ENCODE measurements around the gene LSM7.

LSM7 gene

DNA sequence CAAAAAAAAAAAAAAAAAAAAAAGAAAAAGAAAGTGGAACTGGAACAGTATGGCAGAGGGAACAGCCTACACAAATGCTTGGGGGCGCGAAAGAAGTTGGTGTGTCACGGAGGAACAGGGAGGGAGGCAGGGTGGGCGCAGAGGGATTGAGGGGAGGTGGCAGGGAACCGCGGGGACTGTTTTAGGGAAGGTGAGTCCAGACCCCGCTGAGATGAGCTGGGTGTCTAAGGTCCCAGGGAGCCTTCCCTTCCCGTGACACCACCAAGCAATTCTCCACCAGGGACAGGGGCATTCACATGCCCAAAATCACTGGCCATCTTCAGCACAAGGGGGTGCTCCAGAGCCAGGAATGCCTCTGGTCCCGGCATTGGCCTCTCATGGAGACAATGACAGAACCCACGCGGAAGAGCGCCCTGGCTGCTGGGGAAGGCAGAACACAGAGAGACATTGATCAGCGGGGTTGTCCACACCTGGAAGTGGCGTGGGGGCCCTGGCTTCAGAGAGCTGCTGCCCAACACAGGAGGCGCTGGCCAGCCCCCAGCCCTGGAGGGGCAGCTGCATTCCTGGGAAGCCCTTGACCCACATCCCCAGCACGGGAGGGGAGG, 53.4 kb downstream of the LSM7 start:
- peak; percentile 53 for DNase-seq

DNA sequence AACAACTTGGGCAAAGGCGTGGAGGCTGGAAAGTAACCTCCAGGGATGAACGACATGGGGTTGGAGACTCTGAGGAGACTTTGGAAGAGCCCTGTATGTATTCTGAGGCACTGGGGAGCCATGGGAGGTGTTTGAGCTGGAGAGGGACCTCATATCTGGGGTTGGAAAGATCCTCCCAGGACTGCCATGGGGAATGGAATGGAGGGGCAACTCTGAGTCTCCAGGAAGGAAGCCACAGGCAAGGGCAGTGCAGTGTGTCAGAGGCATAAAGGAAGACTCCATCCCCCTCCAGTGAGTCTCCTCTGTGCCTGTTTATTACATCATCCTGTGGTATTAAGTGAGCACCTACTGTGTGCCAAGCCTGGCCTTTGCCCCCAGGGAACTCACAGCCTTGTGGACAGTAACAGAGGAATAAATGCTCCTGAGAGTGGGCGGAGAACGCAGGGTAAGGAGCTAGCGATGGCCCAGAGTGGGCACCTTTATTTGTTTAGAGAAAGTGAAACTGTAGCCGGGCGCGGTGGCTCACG, 54.1 kb downstream of the LSM7 start:
- no peak for DNase-seq

DNA sequence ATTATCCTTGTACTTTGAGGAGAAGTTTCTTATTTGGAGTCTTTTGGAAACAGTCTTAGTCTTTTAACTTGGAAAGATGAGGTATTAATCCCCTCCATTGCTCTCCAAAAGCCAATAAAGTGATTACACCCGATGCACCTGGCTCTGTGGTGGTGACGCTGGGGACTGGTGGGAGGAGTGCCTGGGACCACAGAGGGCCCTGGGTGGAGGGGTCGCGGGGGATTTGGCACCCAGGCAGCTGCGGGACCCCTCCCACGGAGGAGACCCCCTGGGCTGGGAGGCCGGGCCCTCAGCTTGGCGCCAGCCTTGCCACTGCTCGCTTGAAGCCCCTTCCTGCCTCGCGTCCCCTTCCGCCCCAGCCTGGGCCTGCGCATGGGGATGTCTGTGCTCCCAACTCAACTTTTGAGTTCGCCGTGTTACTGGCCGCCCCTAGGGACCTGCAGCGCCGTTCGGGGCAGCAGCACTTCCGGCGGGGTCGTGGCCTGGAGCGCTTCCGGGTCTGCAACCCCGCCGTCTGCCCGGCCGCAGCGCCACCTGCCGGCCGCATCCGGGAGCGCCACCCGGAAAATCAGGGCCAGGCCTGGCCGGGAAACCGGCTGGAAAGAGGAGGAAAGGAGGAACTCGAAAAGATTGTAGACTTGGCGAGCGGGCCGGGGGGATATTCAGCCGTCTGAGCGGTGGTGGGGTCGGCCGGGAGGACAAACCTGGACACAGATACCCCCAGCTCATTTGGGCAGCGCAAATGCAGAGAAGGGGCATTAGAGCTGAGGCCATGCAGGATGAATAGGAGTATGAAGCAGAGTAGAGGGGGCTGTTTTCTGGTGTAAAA, 54.8 kb downstream of the LSM7 start:
- DNase-seq: peak; percentile 87

Measured in stimulated activated CD8-positive, alpha-beta memory T cell treated with anti-CD3 and anti-CD28 coated beads, Interleukin-4, amount 100 ng/mL, for 48 hours (primary cell).